WTC11 (cell line): ENCODE data around the gene RNF135. TPM values are rescaled to one million over a fixed set of nuclear protein-coding genes. Genes with fewer than 3 reads are reported as not detected.

ENCODE experiments used
- ATAC-seq: fragments of 200-7000 bp; cut with Tn5 transposase; 2 replicates; pipeline ENCODE4 v1.10.0; 2021; ENCODE audit warnings: mild to moderate bottlenecking, moderate library complexity
- CTCF ChIA-PET: fragments of 300-600 bp; sonication (Branson Sonifier 250); formaldehyde crosslinking; loops from one replicate; lab custom pipeline; 2021; ENCODE audit warnings: antibody characterized with exemption; lab: Charles Lee
- POLR2A ChIA-PET: fragments of 350-600 bp; sonication (Branson Sonifier 250); formaldehyde crosslinking; loops from one replicate; lab custom pipeline; 2021; ENCODE audit warnings: antibody characterized with exemption; lab: Charles Lee
- DNase-seq: peaks from one replicate; pipeline ENCODE4 v3.0.0; 2021; ENCODE audit warnings: low spot score
- H3K27ac Mint-ChIP-seq: 2 replicates; pipeline ENCODE4 v1.8.0; 2021; ENCODE audit warnings: mixed read lengths
- H3K27me3 Mint-ChIP-seq: 2 replicates; pipeline ENCODE4 v1.8.0; 2021; ENCODE audit warnings: low read depth, mild to moderate bottlenecking, moderate library complexity, mixed read lengths
- H3K36me3 Mint-ChIP-seq: 2 replicates; pipeline ENCODE4 v1.8.0; 2021; ENCODE audit warnings: mixed read lengths
- H3K4me1 Mint-ChIP-seq: 2 replicates; pipeline ENCODE4 v1.8.0; 2022; ENCODE audit warnings: mixed read lengths
- H3K4me3 Mint-ChIP-seq: 2 replicates; pipeline ENCODE4 v1.8.0; 2021; ENCODE audit warnings: mild to moderate bottlenecking, moderate library complexity, mixed read lengths
- H3K9me3 Mint-ChIP-seq: 2 replicates; pipeline ENCODE4 v1.8.0; 2021; ENCODE audit warnings: mixed read lengths
- CREB1 ChIP-seq: sonication (generic); formaldehyde crosslinking; IDR thresholded peaks from 2 replicates; pipeline ENCODE4 v1.8.0; 2023; ENCODE audit warnings: mild to moderate bottlenecking, missing genetic modification reagents
- CREM ChIP-seq: sonication (generic); formaldehyde crosslinking; IDR thresholded peaks from 2 replicates; pipeline ENCODE4 v1.8.1; 2022; ENCODE audit warnings: mild to moderate bottlenecking, missing genetic modification reagents, moderate library complexity
- FOXP1 ChIP-seq: sonication (generic); formaldehyde crosslinking; IDR thresholded peaks from 2 replicates; pipeline ENCODE4 v1.8.0; 2022; ENCODE audit warnings: missing genetic modification reagents, mild to moderate bottlenecking, moderate library complexity, borderline replicate concordance
- GTF2I ChIP-seq: fragments of 250-450 bp; sonication (Bioruptor Pico); conservative IDR thresholded peaks from 2 replicates; pipeline ENCODE4 v1.4.0; 2021; ENCODE audit warnings: mild to moderate bottlenecking
- HMGA2 ChIP-seq: fragments of 250-450 bp; sonication (Bioruptor Pico); IDR thresholded peaks from 2 replicates; pipeline ENCODE4 v1.4.0; 2021; ENCODE audit warnings: mild to moderate bottlenecking, moderate library complexity
- MXD4 ChIP-seq: fragments of 250-450 bp; sonication (Bioruptor Pico); IDR thresholded peaks from 2 replicates; pipeline ENCODE4 v1.8.0; 2021; ENCODE audit warnings: mild to moderate bottlenecking, moderate library complexity, borderline replicate concordance
- MYBL2 ChIP-seq: sonication (generic); formaldehyde crosslinking; IDR thresholded peaks from 2 replicates; pipeline ENCODE4 v1.8.1; 2023; ENCODE audit warnings: mild to moderate bottlenecking, moderate library complexity, missing genetic modification reagents
- PRRX2 ChIP-seq: fragments of 250-450 bp; sonication (Bioruptor Pico); IDR thresholded peaks from 2 replicates; pipeline ENCODE4 v1.8.0; 2021; ENCODE audit warnings: mild to moderate bottlenecking
- RELA ChIP-seq: sonication (generic); formaldehyde crosslinking; IDR thresholded peaks from 2 replicates; pipeline ENCODE4 v1.8.1; 2022; ENCODE audit warnings: missing genetic modification reagents, mild to moderate bottlenecking, borderline replicate concordance
- SP1 ChIP-seq: sonication (generic); formaldehyde crosslinking; conservative IDR thresholded peaks from 2 replicates; pipeline ENCODE4 v1.8.1; 2022; ENCODE audit warnings: missing genetic modification reagents
- TCF7 ChIP-seq: sonication (generic); formaldehyde crosslinking; IDR thresholded peaks from 2 replicates; pipeline ENCODE4 v1.8.0; 2022; ENCODE audit warnings: mild to moderate bottlenecking, low read depth, missing genetic modification reagents, moderate library complexity
- TP53 ChIP-seq: sonication (generic); formaldehyde crosslinking; IDR thresholded peaks from 2 replicates; pipeline ENCODE4 v1.8.1; 2023; ENCODE audit warnings: mild to moderate bottlenecking, missing genetic modification reagents
- ZNF121 ChIP-seq: sonication (generic); formaldehyde crosslinking; IDR thresholded peaks from 2 replicates; pipeline ENCODE4 v1.8.0; 2023; ENCODE audit warnings: missing genetic modification reagents
- total RNA-seq: library from RNA; stranded (reverse); gene quantifications from 3 replicates; pipeline ENCODE4 v1.2.3, GENCODE V29; 2021
- TF ChIP-seq, protein P1 (sequence below): sonication (generic); formaldehyde crosslinking; IDR thresholded peaks from 2 replicates; pipeline ENCODE4 v1.8.0; 2022; ENCODE audit warnings: mild to moderate bottlenecking, missing genetic modification reagents
- TF ChIP-seq, protein P2 (sequence below): sonication (generic); formaldehyde crosslinking; IDR thresholded peaks from 2 replicates; pipeline ENCODE4 v1.8.0; 2022; ENCODE audit warnings: mild to moderate bottlenecking, missing genetic modification reagents
- TF ChIP-seq, protein P3 (sequence below): sonication (generic); formaldehyde crosslinking; IDR thresholded peaks from 2 replicates; pipeline ENCODE4 v1.8.1; 2023; ENCODE audit warnings: mild to moderate bottlenecking, missing genetic modification reagents, moderate library complexity
- TF ChIP-seq, protein P4 (sequence below): sonication (generic); formaldehyde crosslinking; IDR thresholded peaks from 2 replicates; pipeline ENCODE4 v1.8.1; 2023; ENCODE audit warnings: mild to moderate bottlenecking, missing genetic modification reagents, moderate library complexity
- TF ChIP-seq, protein P5 (sequence below): sonication (generic); formaldehyde crosslinking; IDR thresholded peaks from 2 replicates; pipeline ENCODE4 v1.8.1; 2022; ENCODE audit warnings: missing genetic modification reagents, borderline replicate concordance

The RNF135 gene
- total RNA-seq, 1 experiment from 2014 or later = 10.3 TPM

DNA sequence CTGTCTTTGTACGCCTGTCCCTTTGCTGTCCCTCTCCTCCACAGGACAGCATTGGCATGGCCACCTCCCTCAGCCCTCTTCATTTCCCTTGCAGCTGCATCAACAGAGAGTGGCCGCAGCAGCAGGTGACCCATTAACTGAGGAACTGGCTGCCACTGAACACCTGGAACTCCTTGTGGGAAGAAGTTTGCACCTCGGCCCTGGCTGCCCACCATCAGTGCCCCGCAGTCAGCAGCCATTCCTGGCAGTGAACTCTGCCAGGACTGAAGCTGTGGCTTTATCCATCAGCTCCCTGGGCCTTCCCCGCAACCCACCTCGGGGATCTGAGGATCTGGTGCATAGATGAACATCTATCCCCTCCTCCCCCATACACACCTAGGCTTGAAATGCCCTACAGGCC, 13.1 kb upstream of the RNF135 start (continued):
- TF ChIP-seq, protein P1, sequence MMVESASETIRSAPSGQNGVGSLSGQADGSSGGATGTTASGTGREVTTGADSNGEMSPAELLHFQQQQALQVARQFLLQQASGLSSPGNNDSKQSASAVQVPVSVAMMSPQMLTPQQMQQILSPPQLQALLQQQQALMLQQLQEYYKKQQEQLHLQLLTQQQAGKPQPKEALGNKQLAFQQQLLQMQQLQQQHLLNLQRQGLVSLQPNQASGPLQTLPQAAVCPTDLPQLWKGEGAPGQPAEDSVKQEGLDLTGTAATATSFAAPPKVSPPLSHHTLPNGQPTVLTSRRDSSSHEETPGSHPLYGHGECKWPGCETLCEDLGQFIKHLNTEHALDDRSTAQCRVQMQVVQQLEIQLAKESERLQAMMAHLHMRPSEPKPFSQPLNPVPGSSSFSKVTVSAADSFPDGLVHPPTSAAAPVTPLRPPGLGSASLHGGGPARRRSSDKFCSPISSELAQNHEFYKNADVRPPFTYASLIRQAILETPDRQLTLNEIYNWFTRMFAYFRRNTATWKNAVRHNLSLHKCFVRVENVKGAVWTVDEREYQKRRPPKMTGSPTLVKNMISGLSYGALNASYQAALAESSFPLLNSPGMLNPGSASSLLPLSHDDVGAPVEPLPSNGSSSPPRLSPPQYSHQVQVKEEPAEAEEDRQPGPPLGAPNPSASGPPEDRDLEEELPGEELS = no peak
- no peak for TF ChIP-seq HMGA2 (CRISPR knock-in tag)

DNA sequence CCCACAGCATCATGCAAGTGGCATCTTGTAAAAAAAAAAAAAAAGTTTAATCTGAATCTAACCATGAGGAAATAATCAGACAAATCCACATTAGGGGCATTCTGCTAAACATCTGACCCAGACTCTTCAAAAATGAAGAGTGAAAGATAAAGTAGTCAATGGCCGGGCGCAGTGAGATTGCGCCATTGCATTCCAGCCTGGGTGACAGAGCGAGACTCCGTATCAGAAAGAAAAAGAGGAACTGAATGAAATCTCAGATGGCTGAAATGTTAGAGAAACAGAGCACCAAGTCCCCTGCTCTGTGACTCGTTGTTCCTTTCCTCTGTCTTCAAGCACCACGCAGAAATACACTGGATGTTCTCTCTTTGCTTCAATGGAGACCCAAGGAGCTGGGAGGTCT, 12.7 kb upstream of the RNF135 start:
- no peak overlapping the region for H3K4me3 Mint-ChIP-seq
- H3K9me3 Mint-ChIP-seq = no peaks in the 10 kb centered on the region
- ATAC-seq (no peak), DNase-seq (no peak)
- no peak overlapping the region for H3K27ac Mint-ChIP-seq
- H3K4me1 Mint-ChIP-seq = peaks cover 15% of the 10 kb centered on the region
- ChIA-PET POLR2A (no interaction called here), CTCF (interaction anchor here (0.7 to 1.3 kb wide), 2 partner anchors 25 to 103 kb away, joined by 3 read pairs; no protein-coding TSS in a partner anchor)
- H3K27me3 Mint-ChIP-seq = no peaks in the 10 kb centered on the region
- TF ChIP-seq MYBL2 (CRISPR knock-in tag) = no peak
- no peak for TF ChIP-seq CREM (CRISPR knock-in tag)
- TF ChIP-seq, protein P2, sequence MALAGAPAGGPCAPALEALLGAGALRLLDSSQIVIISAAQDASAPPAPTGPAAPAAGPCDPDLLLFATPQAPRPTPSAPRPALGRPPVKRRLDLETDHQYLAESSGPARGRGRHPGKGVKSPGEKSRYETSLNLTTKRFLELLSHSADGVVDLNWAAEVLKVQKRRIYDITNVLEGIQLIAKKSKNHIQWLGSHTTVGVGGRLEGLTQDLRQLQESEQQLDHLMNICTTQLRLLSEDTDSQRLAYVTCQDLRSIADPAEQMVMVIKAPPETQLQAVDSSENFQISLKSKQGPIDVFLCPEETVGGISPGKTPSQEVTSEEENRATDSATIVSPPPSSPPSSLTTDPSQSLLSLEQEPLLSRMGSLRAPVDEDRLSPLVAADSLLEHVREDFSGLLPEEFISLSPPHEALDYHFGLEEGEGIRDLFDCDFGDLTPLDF (CRISPR knock-in tag) = no peak
- no peak for TF ChIP-seq TP53
- TF ChIP-seq GTF2I (CRISPR knock-in tag) = no peak
- TF ChIP-seq MXD4 (CRISPR knock-in tag) = no peak
- no peak for TF ChIP-seq FOXP1 (CRISPR knock-in tag)
- TF ChIP-seq, protein P3, sequence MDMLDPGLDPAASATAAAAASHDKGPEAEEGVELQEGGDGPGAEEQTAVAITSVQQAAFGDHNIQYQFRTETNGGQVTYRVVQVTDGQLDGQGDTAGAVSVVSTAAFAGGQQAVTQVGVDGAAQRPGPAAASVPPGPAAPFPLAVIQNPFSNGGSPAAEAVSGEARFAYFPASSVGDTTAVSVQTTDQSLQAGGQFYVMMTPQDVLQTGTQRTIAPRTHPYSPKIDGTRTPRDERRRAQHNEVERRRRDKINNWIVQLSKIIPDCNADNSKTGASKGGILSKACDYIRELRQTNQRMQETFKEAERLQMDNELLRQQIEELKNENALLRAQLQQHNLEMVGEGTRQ (CRISPR knock-in tag) = no peak
- no peak for TF ChIP-seq CREB1 (CRISPR knock-in tag)
- TF ChIP-seq RELA = no peak
- TF ChIP-seq, protein P4, sequence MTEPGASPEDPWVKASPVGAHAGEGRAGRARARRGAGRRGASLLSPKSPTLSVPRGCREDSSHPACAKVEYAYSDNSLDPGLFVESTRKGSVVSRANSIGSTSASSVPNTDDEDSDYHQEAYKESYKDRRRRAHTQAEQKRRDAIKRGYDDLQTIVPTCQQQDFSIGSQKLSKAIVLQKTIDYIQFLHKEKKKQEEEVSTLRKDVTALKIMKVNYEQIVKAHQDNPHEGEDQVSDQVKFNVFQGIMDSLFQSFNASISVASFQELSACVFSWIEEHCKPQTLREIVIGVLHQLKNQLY (CRISPR knock-in tag) = no peak
- no peak for TF ChIP-seq TCF7 (CRISPR knock-in tag)
- no peak for TF ChIP-seq PRRX2 (CRISPR knock-in tag)
- no peak for TF ChIP-seq SP1 (CRISPR knock-in tag)
- TF ChIP-seq, protein P5, sequence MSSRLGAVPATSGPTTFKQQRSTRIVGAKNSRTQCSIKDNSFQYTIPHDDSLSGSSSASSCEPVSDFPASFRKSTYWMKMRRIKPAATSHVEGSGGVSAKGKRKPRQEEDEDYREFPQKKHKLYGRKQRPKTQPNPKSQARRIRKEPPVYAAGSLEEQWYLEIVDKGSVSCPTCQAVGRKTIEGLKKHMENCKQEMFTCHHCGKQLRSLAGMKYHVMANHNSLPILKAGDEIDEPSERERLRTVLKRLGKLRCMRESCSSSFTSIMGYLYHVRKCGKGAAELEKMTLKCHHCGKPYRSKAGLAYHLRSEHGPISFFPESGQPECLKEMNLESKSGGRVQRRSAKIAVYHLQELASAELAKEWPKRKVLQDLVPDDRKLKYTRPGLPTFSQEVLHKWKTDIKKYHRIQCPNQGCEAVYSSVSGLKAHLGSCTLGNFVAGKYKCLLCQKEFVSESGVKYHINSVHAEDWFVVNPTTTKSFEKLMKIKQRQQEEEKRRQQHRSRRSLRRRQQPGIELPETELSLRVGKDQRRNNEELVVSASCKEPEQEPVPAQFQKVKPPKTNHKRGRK (CRISPR knock-in tag) = no peak
- TF ChIP-seq ZNF121 (CRISPR knock-in tag) = no peak
- no peaks in the 10 kb centered on the region for H3K36me3 Mint-ChIP-seq
